Skin epidermis (tissue), 12 donors: Measurements from ENCODE around the gene NEUROD2.

Experiments used
- H3K27ac ChIP-seq, 21 experiments: fragments of 200-600 bp; sonication (generic) in 11 of 21; one replicate each; pipeline ENCODE4 v1.5.0; 2020; ENCODE audit warnings: mild to moderate bottlenecking in 3 of 21, inconsistent platforms in 2 of 21, moderate library complexity in 2 of 21
- H3K4me3 ChIP-seq, 7 experiments: fragments of 200-600 bp; sonication (generic) in 2 of 7; one replicate each; pipeline ENCODE4 v1.5.0; 2020; ENCODE audit warnings: inconsistent platforms in 2 of 7, mild to moderate bottlenecking in 2 of 7, moderate library complexity in 1 of 7

NEUROD2 gene

GRCh38 chr17:39636927-39637736 lies 29.4 kb upstream of the NEUROD2 start, which contains the start of gene STARD3:
STARD3 (plus strand) TSS chr17:39637144; CDS start chr17:39653532, 16,388 bp downstream.
- peak within 1 kb of the TSS; percentile 70 to 97 (median 85) for H3K4me3 ChIP-seq
- H3K27ac ChIP-seq = peak within 1 kb of the TSS; percentile 86 to 99 (median 95)

GRCh38 chr17:39636587-39636926 lies 28.8 kb upstream of the NEUROD2 start:
- H3K27ac ChIP-seq = peak overlapping the region in 20 of 21 experiments; percentile 86 to 99 (median 95)
- peak overlapping the region; percentile 70 to 97 (median 85) for H3K4me3 ChIP-seq

GRCh38 chr17:39635614-39636176 lies 28.0 kb upstream of the NEUROD2 start:
- Histone ChIP-seq H3K27ac (peak overlapping the region in 4 of 21 experiments; percentile 90 to 97 (median 90)), H3K4me3 (no peak overlapping the region)

GRCh38 chr17:39634384-39634871 lies 26.7 kb upstream of the NEUROD2 start:
- peak overlapping the region in 1 of 21 experiments; percentile 12 for H3K27ac ChIP-seq
- H3K4me3 ChIP-seq = no peak overlapping the region

GRCh38 chr17:39633570-39634183 lies 26.0 kb upstream of the NEUROD2 start:
- H3K4me3 ChIP-seq = no peak overlapping the region

GRCh38 chr17:39632153-39632941 lies 24.6 kb upstream of the NEUROD2 start:
- H3K27ac ChIP-seq = peak overlapping the region in 7 of 21 experiments; percentile 0 to 65 (median 28)
- no peak overlapping the region for H3K4me3 ChIP-seq

More at GRCh38 chr17:39633570-39634183, 26.0 kb upstream of the NEUROD2 start:
- H3K27ac ChIP-seq = peak overlapping the region in 2 of 21 experiments; percentile 12 to 39

GRCh38 chr17:39631403-39631802 lies 23.7 kb upstream of the NEUROD2 start:
- no peak overlapping the region for H3K4me3 ChIP-seq
- H3K27ac ChIP-seq = peak overlapping the region in 3 of 21 experiments; percentile 0 to 65 (median 8)

- Histone ChIP-seq H3K4me3 (no peak overlapping the region), H3K27ac (peak overlapping the region in 3 of 21 experiments; percentile 10 to 42 (median 21))
These were observed 22.2 kb upstream of the NEUROD2 start for GRCh38 chr17:39629898-39630297.

- no peak overlapping the region for H3K4me3 ChIP-seq
These were observed 21.8 kb upstream of the NEUROD2 start for GRCh38 chr17:39629494-39629880.

GRCh38 chr17:39628655-39629493 lies 21.2 kb upstream of the NEUROD2 start:
- H3K4me3 ChIP-seq = no peak overlapping the region
- peak overlapping the region in 3 of 21 experiments; percentile 12 to 42 (median 33) for H3K27ac ChIP-seq

More at GRCh38 chr17:39629494-39629880, 21.8 kb upstream of the NEUROD2 start:
- peak overlapping the region in 4 of 21 experiments; percentile 10 to 42 (median 27) for H3K27ac ChIP-seq

GRCh38 chr17:39627712-39628516 lies 20.2 kb upstream of the NEUROD2 start:
- no peak overlapping the region for H3K4me3 ChIP-seq
- peak overlapping the region in 6 of 21 experiments; percentile 29 to 62 (median 46) for H3K27ac ChIP-seq

GRCh38 chr17:39627047-39627711 lies 19.5 kb upstream of the NEUROD2 start:
- H3K4me3 ChIP-seq = peak overlapping the region in 3 of 7 experiments; percentile 4 to 25 (median 22)
- H3K27ac ChIP-seq = peak overlapping the region in 6 of 21 experiments; percentile 29 to 62 (median 46)

- Histone ChIP-seq H3K4me3 (peak within 1 kb of the TSS in 3 of 7 experiments; percentile 4 to 25 (median 22)), H3K27ac (peak within 1 kb of the TSS in 6 of 21 experiments; percentile 29 to 62 (median 46))
These were observed 18.7 kb upstream of the NEUROD2 start, which contains the start of gene PPP1R1B for GRCh38 chr17:39626171-39627046. PPP1R1B (plus strand) TSS chr17:39626952; CDS start chr17:39627393, 441 bp downstream.

- H3K27ac ChIP-seq = no peak overlapping the region
- no peak overlapping the region for H3K4me3 ChIP-seq
These were observed 17.6 kb upstream of the NEUROD2 start for GRCh38 chr17:39625198-39625785.

- H3K4me3 ChIP-seq = no peak overlapping the region
- H3K27ac ChIP-seq = no peak overlapping the region
These were observed 16.6 kb upstream of the NEUROD2 start for GRCh38 chr17:39624313-39624712.
